ENCODE measurements around the gene CTU2.
A peak's percentile ranks its signal among the peaks of the same experiment; 100 is the strongest.

Gene CTU2

DNA sequence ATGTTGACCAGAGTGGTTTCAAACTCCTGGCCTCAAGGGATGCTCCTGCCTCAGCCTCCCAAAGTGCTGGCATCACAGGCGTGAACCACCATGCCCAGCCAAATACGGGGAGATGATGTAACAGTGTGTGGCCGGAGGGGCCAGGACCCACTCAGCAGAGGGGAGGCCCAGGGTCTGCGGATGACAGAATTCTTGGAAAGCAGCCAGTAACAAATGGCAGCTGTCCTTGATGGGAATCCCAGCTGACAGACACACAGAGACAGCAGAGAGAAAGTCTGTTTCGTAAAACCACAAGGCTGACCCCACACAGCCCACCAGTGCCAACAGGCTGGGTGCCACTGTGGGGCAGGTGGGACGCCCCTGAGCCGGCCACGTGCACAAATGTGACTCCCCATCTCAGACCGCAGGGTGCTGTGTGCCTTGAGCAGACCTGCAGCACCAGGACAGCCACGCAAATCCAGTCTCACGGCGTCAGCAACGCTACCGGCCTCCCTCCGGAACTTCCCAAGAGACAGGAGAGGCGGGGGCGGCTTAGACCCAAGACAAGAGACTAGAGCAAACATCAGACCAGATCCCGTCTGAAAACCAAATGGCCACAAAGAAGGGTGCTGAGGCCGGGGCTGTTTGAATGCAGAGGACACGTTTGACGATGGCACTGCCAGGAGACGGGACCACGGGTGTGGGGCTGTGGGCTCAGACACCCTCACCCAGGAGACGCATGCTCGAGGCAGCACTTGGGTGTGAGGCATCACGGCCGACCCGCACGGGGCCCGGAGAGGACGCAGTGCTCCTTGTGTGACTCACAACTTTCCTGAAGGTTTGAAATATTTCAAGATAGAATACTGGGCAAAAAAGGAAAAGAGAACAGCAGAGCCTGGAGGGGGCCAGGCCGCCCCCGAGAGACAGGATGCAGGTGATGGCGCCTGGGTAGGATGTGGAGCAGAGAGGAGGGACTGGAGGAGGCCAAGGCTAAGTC, 24.6 kb downstream of the CTU2 start:
- no peak for DNase-seq (ENCODE audit: low read depth)

DNA sequence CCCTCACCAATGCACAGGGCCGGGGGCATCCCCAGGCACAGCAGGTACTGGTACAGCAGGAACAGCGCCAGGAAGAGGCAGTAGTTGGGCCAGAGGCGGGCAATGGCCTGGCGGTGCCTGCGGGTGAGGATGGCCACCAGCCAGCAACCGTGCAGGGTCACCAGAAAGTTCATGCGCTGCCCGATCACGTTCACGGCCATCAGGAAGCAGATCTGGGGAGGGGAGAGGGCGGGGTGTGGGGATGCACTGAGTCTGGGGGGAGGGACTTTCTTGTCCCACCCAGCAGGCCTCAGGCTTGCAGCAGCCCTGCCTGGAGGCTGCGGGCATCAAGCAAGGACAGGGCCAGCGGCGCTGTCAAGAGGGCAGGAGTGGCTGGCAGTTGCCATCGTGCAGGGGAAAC, 25.4 kb downstream of the CTU2 start:
- DNase-seq (ENCODE audit: low read depth) = no peak

DNA sequence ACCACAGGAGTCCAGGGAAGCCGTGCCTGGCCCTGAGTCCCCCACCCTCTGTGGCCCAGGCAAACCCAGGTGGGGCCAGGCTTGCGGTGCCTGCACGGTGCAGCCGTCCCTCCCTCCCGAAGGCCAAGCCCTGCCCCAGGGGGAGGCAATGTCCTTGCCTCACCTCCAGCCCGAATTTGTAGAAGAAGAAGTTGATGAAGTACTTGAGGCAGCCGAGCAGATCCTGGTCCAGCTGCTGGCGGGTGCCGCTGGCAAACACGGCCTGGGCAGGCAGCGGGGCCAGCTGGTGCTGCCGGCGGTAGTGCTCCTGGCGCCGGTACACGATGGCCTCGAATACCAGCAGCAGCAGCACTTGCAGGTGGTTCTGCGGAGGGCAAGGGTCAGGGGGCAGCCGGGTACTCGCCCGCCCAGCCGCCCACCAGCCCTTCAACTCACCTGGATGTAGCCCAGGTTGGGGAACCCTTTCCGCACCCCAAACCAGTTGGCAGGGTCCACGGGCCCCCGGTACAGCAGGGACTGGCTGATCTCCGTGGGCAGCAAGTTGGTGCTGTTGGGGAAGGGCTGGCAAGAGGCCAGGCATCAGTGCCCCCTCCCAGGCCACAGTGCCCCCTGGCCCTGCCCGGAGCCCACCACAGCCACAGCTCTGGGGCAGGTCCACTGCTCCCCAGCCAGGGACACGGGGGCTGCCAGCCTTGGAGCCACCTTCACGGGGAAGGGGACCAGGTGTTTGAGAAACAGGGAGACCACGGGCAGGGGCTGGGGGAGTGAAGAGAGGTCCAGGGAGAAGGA, 26.1 kb downstream of the CTU2 start:
- no peak for DNase-seq (ENCODE audit: low read depth)

DNA sequence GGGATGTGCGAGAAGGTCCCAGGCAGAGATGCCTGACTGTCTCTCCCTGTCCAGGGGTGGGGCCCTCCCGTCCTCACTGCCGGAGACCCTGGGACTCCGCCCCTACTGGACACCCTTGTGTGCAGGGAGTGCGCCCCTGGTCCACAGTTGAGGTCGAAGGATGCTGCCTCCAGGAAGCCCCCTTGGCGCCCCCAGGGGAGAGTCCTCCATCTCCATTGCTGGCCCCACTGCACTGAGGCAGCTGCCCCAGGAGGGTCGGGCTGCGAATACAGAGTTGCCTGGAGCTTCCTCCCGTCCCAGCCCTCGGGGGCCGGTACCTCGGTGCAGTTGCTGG, 26.6 kb downstream of the CTU2 start:
- no peak for DNase-seq (ENCODE audit: low read depth)

DNA sequence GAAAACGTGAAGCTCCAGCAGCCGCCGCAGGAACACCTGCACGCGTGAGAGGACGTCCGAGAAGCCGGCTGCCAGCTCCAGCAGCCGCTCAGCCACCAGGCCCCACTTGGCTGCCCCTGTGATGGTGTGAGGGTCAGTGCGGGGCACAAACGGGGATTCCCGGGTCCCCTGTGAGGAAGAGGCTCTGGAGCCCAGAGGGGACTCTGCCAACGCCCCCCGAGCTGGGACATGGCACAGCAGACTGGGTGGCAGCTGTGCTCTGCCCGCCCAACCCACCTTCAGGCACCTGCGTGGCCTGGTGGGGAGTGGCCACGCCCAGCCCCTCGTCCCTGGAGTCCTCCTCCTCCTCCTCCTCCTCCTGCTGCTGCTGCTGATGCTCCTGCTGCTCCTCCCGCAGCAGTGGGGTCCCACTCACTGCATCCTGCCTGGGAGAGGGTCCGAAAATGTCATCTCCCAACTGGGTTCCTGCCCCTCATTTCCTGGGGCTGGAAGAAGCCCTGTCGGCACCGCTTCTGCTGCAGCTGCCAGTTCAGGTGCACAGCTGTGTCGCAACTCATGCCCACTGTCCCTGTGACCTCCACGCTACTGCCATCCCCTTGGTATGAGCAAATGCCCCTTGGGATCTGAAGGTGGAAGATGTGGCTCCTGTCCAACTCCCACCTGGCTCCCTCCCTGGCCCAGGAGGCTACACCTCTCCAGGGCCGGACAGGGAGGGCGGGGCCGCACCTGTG, 27.5 kb downstream of the CTU2 start:
- DNase-seq (ENCODE audit: low read depth) = no peak

DNA sequence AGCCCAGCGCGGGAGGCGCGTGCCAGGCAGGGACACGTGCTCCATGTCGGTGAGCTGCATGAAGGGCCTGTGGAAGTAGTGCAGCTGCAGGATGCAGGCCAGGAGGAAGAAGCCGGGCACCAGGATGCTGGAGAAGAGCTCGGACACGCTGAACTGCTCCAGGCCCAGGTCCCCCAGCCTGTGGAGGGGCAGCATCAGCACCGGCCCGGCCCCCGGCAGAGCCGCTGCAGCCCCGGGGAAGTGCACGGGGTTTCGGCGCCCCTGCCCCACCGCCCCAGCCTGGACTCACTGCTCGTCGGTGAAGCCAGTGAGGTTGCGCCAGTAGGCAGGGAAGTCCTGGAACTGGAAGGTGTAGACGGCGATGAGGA, 28.0 kb downstream of the CTU2 start:
- no peak for DNase-seq (ENCODE audit: low read depth)

DNA sequence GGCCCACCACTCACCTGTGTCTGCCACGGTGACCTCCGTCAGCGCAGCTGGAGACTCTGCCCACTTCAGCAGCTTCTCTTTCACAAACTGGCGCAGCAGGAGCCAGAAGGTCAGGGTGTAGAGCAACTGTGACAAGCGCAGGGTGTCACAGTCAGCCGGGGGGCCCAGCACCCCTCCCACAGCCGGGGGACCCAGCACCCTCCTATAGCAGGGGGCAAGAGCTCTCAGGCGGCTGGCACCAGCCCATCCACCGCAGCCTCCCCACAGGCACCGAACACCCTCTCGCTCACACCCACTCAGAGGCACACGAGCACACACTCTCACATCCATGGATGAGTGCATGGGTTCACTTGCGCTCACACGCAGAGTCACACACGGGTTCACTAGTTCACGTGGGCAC, 28.8 kb downstream of the CTU2 start:
- no peak for DNase-seq (ENCODE audit: low read depth)

DNA sequence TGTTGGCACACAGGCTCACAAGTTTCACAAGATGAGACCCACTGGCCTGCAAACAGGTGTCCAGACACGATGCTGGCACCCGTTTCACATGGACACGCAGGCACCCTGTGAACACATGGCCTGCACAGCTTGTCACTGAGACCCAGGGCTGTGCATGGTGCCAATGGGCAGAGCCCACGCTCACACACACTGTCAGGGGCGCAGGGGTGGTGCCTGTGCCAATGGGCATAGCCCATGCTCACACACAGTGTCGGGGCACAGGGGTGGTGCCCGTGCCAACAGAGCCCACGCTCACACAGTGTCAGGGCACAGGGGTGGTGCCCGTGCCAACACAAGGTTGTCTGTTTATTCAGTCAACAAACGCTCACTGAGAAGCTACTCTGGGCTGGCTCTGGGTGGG, 29.3 kb downstream of the CTU2 start:
- DNase-seq (ENCODE audit: low read depth) = no peak

DNA sequence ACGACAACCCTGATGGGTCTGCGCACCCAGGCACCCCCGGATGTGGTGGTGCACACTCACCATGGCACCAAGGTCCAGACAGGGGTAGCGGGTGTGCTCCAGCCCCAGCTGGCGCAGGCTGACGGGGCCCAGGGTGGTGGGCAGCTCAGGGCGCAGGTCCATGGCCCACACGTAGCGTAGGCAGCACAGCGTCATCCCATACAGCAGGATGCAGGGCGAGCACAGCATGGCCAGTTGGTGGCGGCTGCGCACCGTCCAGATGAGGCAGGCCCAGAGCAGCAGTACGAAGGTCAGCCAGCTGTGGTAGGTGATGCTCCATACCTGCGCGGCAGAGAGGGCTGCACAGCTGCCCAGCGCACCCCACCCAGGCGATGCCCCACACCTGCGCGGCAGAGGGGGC, 29.8 kb downstream of the CTU2 start:
- no peak for DNase-seq (ENCODE audit: low read depth)

DNA sequence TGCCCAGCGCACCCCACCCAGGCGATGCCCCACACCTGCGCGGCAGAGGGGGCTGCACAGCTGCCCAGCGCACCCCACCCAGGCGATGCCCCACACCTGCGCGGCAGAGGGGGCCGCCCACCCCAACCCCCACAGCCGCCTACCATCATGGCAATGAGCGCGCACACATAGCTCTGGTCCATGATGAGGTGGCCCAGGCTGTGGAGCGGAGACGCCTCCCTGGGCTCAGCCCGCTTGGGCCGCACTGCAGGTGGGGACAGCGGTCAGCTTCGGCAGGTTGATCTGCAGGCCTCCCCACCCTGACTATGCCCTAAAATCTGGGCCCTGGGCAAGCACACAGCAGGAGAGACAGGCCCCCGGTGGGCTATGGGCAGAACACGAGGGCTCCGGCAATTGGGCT, 30.2 kb downstream of the CTU2 start:
- DNase-seq (ENCODE audit: low read depth) = no peak

DNA sequence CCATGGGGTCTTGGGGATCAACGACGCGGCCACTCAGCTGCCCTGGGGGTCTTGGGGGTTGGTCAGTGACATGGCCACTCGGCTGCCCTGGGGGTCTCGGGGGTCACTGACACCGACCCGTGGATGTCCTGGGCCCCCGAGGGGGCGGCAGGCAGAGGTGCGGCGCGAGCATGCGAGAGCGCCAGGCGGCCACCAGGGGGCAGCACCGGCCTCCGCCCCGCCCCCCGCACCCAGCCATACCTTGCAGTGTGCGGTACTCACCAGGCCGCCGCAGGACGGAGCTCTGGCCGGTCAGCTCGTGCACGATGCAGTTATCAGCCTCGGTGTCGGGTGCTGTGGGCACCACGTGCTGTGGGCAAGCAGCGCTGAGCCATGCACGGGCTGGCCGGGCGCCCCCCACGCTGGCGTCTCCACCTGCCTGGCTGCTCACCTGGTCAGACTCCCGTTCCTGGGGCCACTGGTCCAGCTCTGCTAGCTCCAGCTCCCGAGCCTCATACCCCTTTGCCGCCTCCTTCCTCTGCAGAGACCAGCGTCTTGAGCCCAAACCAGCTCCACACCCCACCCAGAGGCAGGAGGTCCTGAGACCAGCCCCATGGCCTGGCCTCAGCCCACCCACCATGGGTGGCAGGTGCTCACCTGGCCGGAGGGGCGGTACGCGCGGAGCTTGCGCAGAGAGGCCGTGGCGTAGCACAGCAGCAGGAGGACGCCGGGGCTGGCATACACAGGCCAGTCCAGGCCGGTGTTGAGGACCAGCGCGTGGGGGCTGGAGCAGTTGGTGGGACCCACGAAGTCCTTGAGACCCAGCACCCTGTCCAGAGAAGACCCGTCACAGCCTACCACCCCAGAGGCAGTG, 31.2 kb downstream of the CTU2 start:
- DNase-seq (ENCODE audit: low read depth) = peak; percentile 64

DNA sequence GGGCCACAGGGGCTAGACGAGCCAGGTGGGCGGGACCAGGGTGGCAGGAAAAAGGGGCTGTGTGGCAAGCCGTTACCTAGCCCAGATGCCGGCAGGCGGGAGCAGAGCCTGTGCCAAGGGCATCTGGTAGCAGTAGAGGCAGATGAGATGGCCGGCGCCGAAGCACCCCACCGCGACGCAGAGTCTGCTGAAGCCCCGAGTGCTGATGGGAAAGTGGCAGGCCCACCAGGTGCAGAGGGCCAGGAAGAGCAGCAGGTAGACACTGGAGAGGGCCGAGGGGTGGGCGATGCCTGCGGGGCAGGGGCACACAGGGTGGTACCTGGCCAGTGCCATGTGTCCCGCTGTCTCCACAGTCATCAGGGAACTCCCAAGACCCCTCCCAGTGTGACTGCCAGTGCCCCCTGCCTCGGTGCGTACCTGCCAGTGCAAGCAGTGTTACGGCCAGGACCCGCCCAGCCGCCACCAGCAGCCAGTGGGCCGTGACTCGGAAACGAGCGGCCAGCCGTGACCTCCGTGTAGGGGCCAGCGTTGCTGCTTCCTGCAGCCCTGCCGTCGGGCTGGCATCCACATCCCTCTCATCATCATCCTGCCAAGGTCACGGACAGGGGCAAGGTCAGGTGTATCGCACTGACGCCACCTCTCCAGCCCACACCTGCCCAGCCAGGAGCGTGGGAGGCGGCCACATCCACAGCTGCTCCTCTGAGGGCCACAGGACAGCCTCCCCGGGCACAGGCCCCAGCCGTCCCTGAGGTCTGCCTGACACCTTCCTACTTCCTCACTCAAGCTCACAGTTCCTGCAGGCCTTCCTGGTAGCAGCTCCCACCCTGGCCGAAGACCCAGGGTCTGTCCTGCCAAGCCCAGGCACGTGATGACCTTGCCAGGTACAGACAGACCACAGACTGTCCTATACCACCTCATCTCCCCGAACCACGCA, 32.1 kb downstream of the CTU2 start:
- no peak for DNase-seq (ENCODE audit: low read depth)

DNA sequence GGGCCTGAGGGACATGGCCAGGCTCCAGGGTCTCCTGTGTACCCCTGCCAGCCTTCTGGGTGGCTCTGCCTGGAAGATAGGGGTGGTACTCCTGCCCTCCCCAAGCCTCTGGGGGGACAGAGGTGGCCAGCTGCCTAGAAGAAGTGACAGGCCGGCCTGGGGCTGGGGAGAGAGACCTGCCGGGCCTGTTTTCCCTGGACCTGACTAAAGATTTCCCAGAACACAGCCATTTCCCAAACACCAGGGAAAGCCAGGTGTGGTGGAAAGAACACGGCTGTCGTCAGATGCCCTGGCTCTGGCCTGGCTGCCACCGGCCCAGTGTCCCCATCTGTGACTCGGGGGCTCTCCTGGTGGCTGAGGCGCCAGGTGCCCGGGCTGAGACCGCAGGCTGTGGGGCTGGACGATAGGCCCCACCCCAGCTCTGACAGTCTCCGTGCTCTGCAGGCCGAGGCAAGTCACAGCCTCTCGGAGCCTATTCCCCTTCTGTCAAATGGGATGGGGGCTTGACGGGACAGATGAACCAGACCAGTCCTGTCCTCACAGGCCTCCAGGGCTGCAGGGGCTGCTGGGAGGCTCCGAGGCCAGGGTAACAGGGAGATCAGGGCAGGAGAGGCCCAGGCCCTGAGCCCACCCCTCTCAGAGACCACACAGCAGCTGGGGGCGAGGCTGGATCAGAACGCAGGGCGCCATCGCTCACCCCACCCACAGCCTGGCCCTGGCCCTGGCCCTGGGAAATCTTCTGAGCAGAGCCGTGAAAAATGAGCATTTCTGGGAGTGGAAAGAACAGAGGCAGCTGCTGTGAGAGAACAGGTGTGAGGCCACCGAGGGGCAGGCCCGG, 33.1 kb downstream of the CTU2 start:
- DNase-seq (ENCODE audit: low read depth) = no peak

DNA sequence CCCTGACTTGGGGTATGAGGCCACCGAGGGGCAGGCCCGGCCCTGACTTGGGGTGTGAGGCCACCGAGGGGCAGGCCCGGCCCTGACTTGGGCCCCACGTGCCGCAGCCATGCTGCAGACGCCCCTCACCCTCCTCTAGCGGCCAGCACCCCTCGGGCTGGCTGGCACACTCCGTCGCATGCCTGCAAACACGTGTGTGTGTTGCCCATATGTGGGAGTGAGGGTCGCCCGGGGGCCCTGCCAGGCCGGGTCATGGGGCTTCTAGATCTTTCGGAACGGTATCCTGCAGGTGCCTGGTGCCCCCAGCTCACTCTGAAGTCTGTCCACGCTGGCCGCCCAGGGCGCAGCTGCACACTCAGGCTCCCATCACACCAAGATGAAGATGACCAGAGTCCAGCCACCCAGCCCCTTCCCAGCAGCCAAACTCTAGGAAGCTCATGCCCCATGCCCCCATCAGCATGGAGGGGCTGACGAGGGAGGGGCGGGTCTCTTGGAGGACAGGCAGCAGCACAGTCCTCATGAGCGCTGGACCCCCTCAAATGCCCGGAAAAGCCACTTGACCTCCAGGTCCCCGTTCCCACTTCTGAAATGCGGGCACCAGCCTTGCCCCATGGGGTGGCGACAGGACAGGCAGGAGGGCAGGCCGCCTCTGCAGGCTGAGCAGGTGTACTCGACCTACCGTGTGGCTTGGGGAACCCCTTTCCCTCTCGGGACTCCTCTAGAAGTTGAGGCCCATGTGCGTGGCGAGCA, 33.8 kb downstream of the CTU2 start:
- no peak for DNase-seq (ENCODE audit: low read depth)

DNA sequence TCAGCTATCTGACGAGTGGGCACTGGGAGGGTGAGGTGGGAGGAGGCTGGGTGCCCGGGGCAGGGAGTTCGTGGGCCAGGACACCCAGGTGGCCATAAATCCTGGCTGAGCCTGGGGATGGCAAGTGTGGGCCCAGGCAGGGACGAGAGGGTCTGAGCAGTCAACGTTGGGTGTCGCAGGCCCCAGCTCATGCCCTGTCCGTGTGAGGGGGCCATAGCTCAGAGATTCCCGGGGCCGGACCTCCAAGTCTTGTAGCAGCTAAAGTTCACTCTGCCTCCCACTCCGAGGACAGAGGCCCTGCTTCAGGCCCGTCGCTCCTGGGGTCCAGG, 34.4 kb downstream of the CTU2 start:
- no peak for DNase-seq (ENCODE audit: low read depth)

DNA sequence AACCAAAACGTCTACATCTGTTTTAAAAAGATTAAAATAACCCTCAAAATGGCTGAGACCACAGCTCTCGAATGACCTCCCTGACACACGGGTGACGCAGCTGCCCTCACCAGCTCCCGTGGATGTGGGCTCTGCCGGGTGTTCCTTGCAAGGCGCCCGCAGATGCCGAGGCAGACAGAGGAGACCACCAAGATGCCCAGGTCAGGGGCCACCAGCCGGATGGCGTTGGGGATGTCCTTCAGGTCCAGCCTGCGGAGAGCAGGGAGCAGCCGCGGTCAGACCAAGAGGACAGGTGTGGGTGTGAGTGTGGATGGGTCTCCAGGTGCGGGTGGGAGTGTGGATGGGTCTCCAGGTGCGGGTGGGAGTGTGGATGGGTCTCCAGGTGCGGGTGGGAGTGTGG, 35.1 kb downstream of the CTU2 start:
- DNase-seq (ENCODE audit: low read depth) = no peak

DNA sequence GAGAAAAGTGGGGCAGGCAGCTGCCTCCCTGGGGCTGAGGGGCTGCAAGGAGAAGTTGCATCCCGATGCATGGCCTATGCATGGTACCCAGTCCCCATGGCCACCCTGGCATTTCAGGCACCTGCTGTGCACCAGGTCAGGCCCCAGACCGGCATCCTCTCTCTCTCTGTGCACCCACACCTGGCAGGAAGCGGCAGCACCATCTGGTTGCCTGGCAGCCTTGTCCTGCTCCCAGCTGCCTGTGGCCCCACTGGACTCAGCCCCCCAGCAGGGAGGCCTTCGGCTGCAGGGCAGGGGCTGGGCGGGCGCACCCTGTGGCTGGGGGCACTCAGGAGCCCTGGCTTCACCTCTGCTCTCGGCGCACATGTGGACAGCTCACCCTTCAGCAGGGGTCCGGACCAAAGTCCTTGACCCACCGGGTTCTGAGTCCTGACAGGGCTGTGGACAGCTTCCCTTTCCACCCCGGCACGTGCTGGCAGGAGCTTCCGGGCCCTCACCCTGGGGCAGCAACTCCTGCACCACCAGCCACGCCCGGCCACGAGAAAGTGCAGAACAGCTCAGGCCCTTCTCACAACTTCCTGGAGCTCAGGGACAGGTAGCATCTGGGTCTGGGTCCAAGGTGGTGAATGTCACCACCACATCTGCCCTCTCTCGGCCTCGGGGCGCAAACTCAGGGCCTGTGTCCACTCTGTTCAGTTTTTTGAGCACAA, 36.7 kb downstream of the CTU2 start:
- DNase-seq (ENCODE audit: low read depth) = no peak

Data from stimulated activated CD8-positive, alpha-beta memory T cell treated with anti-CD3 and anti-CD28 coated beads, Interleukin-12 subunit alpha, Interleukin-12 subunit beta, amount 100 ng/mL, for 4 hours (primary cell).